Measurements from ENCODE around the gene PHACTR3.
"Not testable (repeated sequence)": the region's sequence is repeated elsewhere in the genome, so short reads cannot be mapped to it uniquely, and the experiment has no call there.

Gene PHACTR3

DNA sequence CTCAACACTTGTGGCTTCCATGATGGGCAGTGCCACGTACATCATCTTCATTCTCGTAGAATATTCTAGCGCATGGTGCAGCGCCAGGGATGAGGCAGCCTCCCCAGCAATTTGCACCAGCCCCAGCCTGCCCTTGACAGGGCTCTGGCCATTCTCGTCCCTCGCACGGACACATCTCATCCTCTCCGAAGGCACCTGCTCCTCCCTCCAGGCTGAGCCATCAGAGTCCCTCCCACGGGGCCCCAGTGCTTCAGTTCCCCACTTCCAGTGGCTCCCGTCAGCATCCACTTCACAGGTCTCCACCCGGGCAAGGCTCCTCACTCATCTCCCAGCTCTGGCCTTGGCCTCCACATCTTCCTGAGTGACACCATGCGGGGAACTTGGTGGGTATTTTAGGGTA is 13.3 kb upstream of the PHACTR3 start:
- DNase-seq = no peak

- DNase-seq = no peak
Observed at GRCh38 chr20:59596690-59597089, 7.7 kb upstream of the PHACTR3 start.

- DNase-seq = no peak
Observed at GRCh38 chr20:59597240-59597639, 7.1 kb upstream of the PHACTR3 start.

DNA sequence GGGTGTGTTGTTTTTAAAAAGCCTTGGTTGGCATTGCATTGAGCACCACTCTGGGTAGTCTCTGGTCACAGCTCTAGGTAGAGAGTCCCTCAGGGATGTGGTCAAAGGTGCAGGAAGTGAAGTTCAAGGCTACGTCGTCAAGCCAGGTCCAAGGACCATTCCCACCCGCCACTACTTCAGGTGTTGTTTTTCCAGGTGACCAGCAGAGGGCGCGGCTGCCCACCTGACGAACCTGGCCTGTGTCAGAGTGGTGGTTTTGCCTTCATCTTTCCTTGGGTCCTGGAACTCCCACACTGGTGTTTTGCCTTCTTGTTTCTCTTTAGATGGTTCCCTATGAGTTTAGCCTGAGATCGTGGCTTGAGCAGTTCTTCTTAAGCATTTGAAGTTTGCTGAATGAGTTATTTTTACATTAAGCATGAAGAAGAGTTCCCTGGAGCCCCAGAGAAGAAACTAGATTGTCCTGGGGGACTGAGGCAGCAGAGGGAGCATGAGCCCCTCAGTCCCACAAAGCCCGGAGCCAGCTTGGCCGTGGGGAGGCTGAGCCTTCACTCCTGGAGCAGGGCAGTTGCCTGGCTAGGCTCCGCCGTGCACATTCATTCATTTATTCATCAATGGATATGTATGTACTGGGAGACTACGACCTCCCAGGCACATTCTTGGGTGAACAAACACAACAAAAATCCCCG is 5.6 kb upstream of the PHACTR3 start:
- no peak for DNase-seq

DNA sequence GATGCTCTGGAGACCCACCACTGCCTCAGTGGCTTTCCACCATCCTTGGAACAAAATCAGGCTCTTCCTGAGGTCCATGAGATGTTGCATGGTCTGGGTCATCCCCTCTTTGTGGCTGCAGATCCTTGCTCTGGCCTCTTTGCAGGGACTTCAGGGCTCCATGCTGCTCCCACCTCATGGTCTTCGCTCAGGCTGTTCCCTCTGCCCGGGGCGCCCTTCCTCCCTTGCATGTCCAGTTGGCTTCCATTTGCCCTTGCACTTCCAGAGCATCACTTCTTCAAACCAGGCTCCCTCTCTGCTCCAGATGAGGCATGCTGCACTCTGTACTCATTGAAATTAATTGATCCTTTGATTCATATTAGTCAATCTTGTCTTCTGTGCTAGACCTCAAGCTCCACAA is 4.4 kb upstream of the PHACTR3 start:
- no peak for DNase-seq

DNA sequence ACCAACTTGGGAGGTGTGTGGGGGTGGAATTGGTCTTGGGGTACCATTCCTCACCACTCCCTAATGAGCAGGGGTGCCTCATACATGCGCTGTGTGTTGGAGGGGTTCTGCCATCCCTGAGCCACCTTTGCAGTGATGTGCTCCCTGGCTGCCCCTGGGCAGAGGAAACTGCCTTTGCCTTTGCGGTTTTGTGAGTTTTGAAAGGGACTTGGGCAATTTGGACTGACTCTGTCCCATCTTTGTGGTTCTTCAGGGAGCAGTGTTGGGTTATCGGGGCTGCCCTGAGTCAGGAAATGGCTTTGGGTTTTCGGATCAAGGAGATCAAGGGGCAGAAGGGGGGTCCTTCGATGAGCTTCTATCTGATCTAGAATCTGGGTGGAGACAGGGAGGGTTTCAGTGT is 3.9 kb upstream of the PHACTR3 start:
- no peak for DNase-seq

DNA sequence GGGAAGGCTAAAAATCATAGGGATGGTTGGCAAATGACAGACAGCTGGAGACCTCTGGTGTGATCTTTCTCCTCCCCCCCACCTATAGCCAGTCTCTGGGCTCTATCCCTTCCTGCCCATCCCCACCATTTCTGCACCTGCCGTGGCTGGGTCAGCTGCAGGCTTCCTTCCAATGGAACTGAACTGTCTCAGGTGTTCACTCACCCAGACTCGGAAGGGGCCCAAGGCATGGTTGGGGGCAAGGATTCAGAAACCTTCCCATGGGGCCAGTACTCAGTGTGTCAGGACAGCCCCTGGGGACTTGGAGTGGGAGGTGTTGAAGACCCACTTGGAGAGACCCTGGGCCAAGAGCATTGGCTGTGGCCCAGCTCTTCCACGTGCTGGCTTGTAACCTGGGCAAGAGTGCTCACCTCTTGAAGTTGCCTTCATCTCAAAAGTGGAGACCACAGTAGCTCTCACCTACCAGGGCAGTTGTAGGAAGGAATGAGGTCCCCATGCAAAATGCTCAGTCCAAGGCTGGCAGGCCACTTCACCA is 1.7 kb upstream of the PHACTR3 start:
- no peak for DNase-seq

DNA sequence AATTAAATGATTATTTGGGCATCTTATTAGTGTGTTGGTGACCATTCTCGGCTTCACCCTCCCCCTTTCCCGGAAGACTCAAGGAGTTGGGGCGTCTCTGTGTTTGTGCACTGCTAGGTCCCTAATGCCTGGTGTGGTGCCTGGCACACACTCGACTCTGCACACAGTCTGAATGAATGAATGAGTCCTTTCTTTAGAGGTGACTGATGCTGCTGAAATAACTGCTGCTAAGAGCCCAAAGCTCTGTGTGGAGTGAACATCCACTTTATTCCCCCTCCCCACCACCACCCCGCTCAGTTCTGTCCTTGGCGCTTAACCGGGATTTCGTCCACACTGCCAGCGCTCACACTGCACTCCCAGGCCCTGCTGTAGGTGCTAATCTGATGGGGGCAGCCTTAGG is 1.2 kb upstream of the PHACTR3 start:
- no peak for DNase-seq

- DNase-seq = no peak
Observed at GRCh38 chr20:59604741-59605600, 631 bp downstream of the PHACTR3 start.

GRCh38 chr20:59605601-59606364 is 1.4 kb downstream of the PHACTR3 start:
- no peak for DNase-seq

DNA sequence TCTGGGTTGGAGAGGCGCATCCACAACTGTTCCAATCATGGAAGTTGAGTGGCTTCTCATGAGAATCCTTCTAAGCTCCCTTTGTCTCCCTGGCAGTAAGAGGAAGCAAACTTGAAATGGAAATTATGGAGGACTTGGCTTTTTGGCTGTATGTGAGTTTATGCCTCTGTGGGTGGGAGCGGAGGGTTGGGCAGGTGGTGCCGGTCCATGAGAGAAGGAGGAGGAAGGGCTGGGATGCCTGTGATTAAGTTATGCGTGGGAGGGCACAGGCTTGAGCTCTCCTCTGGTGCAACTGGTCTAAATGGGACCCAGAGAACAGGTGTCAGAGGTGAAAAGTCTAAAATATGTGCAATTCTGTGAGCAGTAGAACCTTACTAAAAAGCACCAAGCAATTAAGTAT is 2.2 kb downstream of the PHACTR3 start:
- no peak for DNase-seq

DNA sequence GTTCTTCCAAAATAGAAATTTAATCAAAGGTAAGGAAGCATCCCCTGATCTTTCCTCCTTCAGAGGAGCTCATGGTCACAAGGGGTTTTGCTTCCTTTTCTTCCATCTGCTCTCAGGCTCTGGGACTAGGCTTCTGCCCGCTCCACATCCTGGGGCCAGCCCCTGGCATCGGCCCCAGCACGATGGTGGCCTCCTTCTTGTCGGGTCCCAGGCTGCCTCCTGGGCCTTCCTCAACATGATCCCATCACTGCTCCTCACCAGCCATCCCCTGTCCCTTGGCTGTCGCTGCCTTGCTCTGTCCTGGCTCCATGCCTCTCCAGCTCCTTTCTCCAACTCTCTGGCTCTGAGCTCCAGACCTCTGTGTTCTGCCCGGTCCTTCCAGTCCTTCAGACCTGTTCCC is 4.1 kb downstream of the PHACTR3 start:
- no peak for DNase-seq

DNA sequence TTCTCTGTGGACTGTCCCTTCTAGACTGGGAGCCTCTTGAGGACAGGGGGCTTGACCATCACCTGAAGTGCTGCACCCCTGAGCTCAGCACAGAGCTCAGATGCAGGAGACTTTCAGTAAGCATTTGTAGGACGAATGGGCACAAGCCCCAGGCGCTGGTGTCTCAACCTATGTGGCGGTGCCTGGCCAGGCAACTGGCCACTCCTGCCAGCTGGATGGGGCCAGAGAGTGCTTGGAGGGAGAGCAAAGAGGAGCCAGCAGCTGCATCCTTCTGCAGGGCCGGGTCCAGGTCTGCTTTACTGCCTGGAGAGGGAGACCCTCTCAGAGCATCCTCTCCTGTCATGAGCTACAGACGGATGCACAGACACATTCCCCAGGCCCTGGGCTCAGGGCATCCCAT is 4.5 kb downstream of the PHACTR3 start:
- DNase-seq = no peak

DNA sequence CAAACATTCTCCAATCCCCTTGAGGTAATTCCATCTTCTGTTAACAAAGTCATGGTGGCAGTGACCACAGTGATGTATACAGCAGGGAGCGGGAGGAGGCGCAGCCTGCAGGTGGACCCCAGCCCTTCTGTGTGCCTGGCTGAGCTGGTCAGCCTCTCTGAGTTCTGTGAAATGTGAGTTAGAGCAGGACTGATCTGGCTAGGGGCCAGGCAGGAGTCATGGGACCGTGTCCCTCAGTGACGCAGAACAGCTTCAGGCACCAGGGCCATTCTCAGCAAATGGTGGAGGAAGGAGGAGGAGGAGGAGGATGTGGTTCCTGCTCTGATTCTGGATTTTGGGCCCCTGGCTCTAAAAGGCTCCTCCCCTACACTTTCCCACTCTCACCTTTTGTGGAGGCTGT is 6.9 kb downstream of the PHACTR3 start:
- DNase-seq = no peak

- no peak for DNase-seq
Observed at GRCh38 chr20:59613861-59614260, 9.5 kb downstream of the PHACTR3 start.

- DNase-seq = no peak
Observed at GRCh38 chr20:59614714-59615113, 10.4 kb downstream of the PHACTR3 start.

DNA sequence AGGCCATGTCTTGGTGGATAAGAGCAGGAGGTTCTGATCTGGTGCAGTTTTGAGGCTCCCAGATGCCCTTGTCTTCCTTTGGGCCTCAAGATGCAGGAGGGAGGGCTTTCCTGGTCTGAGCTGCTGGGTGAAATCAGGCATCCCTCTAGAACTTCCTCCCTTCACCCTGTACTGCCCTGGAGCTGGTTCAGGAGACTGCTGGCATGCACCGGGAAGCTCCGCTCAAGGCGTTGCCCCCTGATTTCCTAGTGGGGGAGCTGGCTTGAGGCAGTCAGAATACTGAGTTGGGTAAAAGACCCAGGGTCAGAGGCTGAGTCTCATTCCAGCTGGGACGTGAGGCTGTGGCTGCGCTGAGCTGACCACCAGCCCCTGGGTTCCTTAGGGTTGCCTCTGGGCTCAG is 12.0 kb downstream of the PHACTR3 start:
- DNase-seq = no peak

DNA sequence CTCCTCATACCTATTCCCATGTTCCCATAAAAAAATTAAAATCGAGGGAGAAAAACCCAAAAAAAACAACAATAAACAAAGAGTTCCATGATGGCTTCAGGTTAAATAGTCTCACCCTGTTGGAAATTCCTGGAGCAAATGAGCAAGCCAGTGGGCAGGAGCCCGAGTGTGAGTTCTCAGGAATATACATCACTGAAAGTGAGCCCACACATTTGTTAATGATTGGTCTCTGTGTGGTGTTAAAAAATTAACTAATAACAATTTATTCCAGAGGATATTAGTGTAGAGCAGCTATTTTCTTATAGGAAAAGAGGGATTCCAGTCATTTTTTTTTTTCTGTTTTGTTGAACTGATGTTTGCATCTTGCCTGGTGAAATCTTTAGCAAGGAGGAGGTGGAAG is 12.9 kb downstream of the PHACTR3 start:
- no peak for DNase-seq

DNA sequence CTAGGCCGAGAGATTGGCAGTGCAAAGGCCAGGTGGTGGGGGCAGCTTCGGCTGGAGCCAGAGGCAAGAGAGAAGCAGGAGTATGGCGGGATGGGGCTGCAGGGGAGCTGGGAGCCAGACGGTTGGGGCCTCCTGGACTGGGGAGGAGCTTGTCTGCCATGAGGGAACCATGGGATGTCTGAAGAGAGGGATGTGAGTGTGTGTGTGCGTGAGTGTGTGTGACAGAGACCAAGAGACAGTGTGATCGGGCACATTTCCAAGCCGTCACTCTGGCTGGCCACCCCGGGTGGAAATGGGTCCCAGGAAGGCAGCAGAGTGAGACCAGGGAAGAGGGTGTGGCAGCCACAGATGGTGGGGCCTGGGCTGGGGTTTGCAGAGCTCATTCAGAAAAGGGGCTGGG is 13.8 kb downstream of the PHACTR3 start:
- no peak for DNase-seq

GRCh38 chr20:59618585-59618984 is 14.2 kb downstream of the PHACTR3 start:
- not testable (repeated sequence) for DNase-seq

DNA sequence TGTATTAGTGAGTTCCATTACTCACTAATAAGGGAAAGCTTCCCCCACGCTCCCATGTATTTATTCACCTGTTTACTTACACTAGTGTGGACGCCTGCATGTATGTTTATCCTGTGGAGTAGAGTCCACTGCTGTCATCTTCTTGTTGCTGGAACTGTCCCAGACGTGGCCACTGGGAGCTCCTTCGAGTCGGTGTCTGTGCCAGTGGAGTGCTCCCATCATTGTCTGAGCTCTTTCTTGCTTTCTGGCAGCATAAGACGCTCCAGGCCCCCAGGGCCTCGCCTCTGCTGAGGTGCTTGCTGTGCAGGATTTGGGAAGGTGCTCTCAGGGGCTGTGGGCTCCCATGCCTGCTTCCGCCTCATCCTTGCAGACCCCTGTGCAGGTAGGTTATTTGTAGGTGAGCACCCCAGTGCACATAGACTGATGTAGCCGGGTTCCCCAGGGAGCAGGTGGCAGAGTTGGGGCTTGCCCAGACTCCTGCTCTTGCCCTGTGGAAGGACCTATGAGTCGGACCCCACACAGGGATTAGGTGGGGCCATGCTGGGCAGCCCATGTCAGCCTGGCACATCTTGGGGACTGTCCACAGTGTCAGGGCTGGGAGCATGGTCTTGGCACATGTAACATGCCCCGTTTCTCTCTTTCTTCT is 16.6 kb downstream of the PHACTR3 start:
- no peak for DNase-seq

- no peak for DNase-seq
Observed at GRCh38 chr20:59622496-59622895, 18.2 kb downstream of the PHACTR3 start.

DNA sequence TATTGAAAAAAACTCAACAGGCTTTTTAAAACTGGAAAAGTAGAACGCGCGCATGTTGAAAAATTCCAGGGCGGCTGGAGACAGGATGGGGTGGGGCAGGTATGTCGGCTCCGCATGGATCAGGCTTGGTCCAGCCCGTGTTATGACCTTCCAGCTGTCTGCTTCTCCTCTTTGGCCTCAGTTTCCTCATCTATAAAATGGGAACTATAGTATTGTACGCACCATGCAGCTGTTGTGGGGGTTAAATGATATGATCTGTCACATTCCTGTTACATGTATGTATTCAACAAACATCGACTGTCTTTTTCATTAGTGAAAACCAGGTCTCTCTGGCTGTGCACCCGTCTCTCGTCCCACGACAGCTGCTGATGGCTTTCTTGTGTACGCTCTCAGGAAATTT is 18.8 kb downstream of the PHACTR3 start:
- no peak for DNase-seq

All from NCI-H1436 treated with DMSO at 0.1 percent for 48 hours (cell line).